Measurements from ENCODE around the gene RUNDC3A.

- TF ChIP-seq CTCF (IDR thresholded peaks at IDR 0.05; ENCODE audit: insufficient read depth, low read depth, low read length) (no peak), EZH2 (IDR thresholded peaks at IDR 0.05; ENCODE audit: insufficient read depth, low read length) (no peak)
Measured at GRCh38 chr17:44280392-44280937, 27.9 kb upstream of the RUNDC3A start.

All from astrocyte (in vitro differentiated cells and primary cell).